NCI-H446 (cell line): Measurements from ENCODE around the gene POLG2.

ENCODE experiments used
- DNase-seq, 2 experiments: peaks; one replicate each; lab custom pipeline; 2025; lab: John Stamatoyannopoulos, UW

Gene POLG2

DNA sequence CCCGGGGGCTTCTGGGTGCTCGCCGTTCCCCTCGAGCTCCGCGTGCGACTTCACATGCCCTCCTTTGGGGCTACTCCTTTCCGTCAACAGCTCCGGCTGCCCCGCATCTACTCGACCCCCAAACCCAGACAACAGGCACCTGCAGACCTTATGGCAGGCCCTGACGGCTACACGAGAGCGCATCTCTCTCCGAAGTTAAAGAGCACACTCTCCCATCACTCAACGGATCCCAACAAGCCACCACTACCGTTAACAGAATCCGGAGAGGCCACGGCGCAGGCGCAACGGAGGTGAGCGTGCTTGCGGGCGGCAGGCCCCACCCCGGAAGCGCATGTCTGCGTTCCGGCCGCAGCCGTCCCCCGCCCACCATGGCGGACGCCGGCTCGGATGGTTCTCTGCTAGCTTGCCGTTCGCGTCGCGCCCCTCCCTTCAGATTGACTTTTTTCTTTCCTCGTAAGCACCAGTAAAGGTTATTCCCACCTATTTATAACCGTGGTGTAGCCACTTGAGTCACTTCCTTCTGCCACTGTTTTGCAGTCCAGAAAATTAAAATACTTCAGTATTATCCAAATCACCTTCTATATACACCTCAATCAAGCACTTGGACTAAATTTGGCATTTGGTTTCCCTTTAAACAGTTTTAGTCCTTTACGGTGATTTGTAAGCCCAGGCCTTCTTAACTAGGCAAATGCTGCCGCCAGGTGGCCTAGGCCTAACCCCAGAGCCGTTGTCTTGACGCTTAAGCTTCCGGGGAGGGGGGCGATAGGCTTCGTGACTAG, at the start of gene POLG2:
Gene POLG2 (minus strand): TSS at position 269 of the 779 bp plus-strand sequence. CDS start 86 bp downstream, at position 183.
- peak; percentile 74 to 93 for DNase-seq

DNA sequence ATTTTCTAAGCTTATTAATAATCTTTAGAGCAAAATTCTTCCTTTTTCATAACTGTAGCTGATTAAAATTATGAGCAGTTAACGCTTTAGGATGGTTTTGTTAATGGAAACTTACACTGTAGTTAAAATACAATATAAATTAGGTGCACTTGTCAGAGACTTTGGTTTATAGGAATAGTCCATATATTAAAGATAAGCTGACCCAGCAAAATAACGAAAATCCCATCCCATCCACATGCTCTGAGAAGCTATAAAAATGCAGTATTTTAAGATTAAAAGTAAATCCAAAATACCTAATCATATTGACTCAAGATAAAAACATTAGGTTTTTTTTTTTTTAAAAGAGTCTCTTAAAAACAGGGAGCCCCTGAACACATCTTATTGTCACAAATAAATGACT, 47.9 kb upstream of the POLG2 start:
- DNase-seq: no peak

DNA sequence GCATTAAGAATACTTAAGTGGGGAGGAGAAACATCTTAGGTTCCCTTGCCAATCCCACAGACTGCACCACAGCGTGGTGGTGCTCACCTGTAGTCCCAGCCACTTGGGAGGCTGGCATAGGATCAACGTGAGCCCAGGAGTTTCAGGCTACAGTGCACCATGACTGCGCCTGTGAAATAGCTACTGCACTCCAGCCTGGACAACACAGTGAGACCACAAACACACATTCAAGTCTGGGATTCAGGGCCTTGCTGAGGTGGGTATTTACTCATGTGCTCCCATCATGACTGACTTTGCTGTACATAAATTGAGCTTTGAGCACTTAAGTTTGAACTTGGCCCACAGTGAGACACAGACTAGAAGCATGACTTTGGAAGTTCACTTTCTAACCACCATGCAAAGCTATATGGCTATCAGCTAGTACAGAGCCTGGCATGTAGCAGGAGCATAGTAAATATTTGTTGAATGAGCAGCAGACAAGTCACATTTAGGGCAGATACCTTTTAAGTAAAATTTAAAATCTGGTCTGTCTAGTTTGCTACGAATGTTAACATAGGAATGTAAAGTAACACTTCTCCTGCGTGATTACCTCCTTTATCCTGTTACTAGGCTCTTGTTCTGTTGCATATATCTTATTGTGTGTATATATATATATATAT, 43.4 kb upstream of the POLG2 start:
- DNase-seq: no peak

DNA sequence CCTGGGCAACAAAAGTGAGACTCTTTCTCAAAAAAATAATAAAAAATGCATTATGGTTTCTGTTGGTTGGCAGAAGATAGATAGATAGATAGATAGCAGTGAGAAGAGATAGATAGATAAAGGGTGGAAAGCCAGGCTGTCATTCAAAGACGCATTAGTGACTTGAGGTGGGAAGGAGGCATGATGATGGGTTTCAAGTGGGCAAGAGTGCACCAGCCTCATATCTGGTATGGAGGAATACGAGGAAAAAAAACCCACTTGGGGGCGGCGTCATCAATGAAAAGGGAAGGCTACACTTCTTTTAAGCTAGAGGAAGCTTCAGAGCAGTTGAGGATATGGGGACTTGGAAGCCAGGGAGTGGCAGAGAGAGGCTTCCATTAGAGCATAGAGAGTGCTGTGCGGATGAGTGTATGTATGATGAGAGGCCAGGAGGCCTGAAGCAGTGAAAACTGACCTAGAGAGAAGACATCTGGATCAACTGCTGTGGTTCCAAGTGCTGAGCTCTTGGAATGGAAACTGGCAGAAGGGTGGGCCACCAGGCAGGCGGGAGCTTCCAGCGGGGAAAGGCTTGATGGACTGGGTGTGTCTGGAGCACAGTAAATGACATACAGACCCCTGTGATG, 41.8 kb upstream of the POLG2 start:
- no peak for DNase-seq

- DNase-seq: no peak
Measured at GRCh38 chr17:64537488-64537887, 40.6 kb upstream of the POLG2 start.

DNA sequence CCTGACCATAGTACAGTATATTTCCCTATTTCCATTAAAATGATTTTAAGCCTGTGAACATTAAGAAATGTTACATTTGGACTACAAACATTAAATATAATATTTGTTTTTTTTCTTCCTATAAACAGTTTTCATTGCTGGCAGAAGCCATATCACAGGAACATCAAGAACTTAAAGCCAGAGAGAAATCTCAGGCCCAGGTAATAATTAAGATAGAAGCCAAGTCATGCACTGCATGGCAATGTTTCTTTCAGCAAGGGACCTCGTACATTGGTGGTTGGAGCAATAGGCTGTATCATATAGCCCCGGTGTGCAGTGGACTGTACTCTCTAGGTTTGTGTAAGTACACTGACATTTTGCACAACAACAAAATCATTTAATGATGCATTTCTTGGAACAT, 40.1 kb upstream of the POLG2 start:
- no peak for DNase-seq

- no peak for DNase-seq
Measured at GRCh38 chr17:64535357-64535756, 38.5 kb upstream of the POLG2 start.

- DNase-seq: no peak
Measured at GRCh38 chr17:64534187-64534586, 37.3 kb upstream of the POLG2 start.

- DNase-seq: no peak
Measured at GRCh38 chr17:64533784-64534183, 36.9 kb upstream of the POLG2 start.

GRCh38 chr17:64532409-64532808, 35.6 kb upstream of the POLG2 start:
- no peak for DNase-seq

- DNase-seq: no peak
Measured at GRCh38 chr17:64531955-64532371, 35.1 kb upstream of the POLG2 start.

DNA sequence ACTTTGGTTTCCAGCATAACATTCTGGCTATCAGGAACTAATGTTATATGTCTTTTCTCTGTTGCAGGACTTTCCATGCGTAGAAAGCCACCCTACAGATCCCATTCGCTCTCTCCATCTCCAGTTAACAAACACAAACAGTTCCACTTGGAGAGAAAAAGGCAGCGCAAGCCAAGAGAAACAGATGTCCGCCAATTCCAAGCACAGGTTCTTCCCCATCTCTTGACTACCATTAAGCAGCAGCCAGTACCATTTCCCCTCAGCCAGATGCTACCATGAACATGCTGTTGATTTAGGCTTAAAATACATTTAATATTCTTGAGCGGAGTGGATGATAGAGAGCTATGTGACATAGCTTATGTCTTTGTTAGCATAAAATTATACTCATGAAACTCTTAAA, 32.4 kb upstream of the POLG2 start:
- DNase-seq: no peak

DNA sequence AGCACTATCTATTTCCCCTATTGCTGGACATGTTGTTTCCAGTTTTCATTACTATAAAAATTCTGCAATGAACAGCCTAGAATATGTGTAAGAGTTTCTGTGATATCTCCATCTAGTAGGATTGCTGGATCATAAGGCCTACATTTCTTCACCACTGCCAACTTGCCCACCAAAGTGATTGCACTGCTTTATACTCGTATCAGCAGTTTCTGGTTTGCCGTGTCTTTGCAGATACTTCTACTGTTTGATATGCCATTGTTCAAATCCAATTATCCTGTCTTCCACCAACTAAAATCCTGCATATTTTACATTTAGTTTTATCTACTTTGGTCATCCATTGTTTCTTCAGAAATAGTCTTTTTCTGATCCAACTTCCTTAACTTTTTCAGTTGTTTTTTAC, 31.1 kb upstream of the POLG2 start:
- DNase-seq: no peak

- DNase-seq: no peak
Measured at GRCh38 chr17:64520359-64520758, 23.5 kb upstream of the POLG2 start.

GRCh38 chr17:64519601-64520000, 22.7 kb upstream of the POLG2 start:
- no peak for DNase-seq

DNA sequence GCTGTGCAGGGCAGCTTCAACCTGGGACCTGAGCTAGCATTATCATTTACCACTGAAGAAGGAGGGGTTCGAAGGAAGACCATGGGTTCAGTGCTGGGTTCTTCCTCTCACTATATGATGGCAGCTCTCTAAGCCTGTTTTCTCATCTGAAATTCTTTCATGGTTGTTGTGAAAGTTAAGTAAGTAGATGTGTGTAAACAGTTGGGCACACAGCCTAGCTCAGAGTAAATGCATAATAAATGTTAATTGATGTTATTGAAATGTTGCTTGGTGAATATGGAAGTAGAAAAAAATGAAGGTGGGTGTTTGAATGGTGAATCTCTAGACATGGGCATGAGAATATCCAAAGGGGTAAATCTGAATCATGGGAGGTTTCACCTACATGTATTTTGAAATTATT, 19.0 kb upstream of the POLG2 start:
- DNase-seq: no peak

GRCh38 chr17:64515419-64515818, 18.6 kb upstream of the POLG2 start:
- no peak for DNase-seq

DNA sequence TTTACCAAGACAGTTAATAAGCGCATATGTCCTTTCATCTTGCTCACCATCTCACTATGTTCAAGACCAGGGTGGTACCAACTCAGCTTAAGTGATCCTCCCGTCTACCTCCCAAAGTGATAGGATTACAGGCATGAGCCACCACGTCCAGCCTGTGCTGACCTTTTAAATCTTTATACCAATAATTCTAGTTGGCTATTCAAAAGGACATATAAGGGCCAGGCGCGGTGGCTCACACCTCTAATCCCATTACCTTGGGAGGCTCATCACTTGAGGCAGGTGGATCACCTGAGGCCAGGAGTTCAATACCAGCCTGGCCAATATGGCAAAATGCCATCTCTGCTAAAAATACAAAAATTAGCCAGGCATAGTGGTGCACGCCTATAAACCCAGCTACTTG, 12.3 kb upstream of the POLG2 start:
- no peak for DNase-seq

DNA sequence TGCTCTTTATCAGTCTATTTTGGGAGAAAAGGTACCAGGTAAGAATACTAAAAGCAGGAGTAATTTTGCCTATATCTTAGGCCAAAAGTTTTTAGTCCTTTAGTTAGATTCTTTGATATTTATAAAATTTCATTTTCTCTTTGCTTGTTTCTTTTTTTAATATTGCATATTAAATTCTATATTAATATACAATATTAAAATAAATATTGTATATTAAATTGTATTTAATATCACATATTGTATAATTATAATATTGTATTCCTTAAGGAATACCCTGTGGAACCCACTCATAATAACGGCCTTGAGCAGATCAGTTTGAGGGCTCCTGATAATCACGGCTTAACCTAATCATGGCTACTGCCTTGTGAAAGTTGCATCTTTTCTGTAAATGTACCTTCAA, 11.8 kb upstream of the POLG2 start:
- no peak for DNase-seq

DNA sequence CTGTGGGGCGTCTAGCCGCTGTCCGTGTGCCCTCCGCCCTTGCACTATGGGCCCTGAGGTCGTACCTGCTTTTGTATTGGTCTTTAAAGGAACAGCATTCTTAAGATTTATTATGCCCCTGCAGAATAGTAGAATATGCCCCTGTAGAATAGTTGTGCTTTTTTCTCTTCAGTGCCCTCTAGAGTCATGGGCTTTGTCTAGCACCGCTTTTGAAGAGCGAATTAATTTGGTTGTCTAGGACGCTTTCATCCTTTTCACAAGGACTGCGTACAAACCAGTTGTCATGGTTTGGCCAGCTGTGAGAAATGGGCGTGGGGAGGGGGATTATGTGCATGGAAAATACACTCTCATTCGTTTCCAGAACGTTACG, 10.5 kb upstream of the POLG2 start:
- DNase-seq: peak; percentile 31 to 49

- peak; percentile 98 for DNase-seq
Measured at GRCh38 chr17:64506576-64507412, 9.9 kb upstream of the POLG2 start, which contains the start of gene CEP95. TSS of gene CEP95 (plus strand) at chr17:64506977. CDS start at chr17:64507098, 121 bp downstream.

DNA sequence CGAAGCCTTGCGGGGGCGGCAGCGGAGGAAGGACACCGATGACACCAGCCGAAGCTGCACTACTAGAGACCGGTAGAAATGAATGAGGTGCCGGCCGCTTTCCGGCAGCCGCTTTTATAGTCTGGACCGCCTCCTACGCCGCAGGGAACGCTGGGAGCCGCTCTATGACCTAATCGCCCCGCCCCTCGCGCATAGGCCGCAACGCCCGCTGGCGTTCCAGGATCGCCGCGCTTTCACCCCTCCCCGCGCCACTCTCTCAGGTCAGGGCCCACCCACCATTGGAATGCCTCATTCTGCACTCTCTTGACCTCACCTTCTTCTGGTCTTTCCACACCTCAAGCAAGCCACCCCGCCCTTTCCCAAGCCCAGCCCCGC, 9.3 kb upstream of the POLG2 start, which contains the start of gene DDX5:
Gene DDX5 (minus strand): TSS at position 89 of the 375 bp plus-strand sequence. CDS start 170 bp downstream, outside the sequence.
- DNase-seq: peak; percentile 98
